GM19239 (cell line): ENCODE results near the gene SLC38A7.
"Not testable (repeated sequence)": the region's sequence is repeated elsewhere in the genome, so short reads cannot be mapped to it uniquely, and the experiment has no call there.

Source experiments
- DNase-seq: peaks from one replicate; pipeline ENCODE4 v3.0.0; 2011; ENCODE audit warnings: low spot score; ENCODE audit not compliant: insufficient read length
- FAIRE-seq: peaks from 2 replicates; lab custom pipeline; 2011; peaks lifted over from hg19 to GRCh38; lab: Jason Lieb, UNC

The SLC38A7 gene, protein sequence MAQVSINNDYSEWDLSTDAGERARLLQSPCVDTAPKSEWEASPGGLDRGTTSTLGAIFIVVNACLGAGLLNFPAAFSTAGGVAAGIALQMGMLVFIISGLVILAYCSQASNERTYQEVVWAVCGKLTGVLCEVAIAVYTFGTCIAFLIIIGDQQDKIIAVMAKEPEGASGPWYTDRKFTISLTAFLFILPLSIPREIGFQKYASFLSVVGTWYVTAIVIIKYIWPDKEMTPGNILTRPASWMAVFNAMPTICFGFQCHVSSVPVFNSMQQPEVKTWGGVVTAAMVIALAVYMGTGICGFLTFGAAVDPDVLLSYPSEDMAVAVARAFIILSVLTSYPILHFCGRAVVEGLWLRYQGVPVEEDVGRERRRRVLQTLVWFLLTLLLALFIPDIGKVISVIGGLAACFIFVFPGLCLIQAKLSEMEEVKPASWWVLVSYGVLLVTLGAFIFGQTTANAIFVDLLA

DNA sequence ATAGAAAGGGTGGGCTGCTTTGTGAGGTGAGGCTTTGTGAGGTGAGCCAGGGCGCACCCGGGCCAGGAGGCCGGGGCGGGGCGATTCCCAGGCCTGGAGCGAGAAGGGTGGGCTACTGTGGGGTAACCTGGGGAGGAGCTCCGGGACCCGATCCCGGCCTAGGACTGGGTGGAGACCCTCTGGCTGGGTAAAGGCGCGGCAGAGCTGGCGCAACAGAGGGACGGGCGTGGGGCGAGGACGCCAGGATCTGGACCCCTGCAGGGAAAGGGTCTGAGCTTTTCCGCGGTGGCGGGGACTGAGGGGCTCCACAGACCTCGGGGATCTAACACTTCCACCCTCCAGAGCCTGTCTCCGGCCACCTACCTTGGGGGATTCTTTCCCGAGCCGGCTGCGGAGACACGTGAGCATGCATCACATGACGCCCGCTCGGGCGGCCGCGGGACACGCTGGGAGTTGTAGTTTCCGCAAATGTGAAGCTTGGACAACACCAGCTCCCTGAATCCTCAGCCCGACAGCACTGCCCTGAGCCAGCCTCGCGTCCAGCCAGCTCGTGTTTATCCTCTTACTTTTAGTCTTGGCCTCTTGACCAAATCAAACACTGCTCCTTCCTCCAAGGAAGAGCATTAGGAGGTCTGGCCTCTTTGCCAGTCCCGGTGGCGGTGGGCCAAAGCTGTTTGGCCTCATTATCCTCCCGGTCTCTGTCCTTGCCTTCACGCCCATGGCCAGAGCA, at the start of gene SLC38A7:
TSS of gene SLC38A7 (minus strand) at position 417 of the 730 bp plus-strand sequence. CDS start 4,644 bp downstream, outside the sequence.
- DNase-seq (peak; percentile 92), FAIRE-seq (peak; percentile 91)

DNA sequence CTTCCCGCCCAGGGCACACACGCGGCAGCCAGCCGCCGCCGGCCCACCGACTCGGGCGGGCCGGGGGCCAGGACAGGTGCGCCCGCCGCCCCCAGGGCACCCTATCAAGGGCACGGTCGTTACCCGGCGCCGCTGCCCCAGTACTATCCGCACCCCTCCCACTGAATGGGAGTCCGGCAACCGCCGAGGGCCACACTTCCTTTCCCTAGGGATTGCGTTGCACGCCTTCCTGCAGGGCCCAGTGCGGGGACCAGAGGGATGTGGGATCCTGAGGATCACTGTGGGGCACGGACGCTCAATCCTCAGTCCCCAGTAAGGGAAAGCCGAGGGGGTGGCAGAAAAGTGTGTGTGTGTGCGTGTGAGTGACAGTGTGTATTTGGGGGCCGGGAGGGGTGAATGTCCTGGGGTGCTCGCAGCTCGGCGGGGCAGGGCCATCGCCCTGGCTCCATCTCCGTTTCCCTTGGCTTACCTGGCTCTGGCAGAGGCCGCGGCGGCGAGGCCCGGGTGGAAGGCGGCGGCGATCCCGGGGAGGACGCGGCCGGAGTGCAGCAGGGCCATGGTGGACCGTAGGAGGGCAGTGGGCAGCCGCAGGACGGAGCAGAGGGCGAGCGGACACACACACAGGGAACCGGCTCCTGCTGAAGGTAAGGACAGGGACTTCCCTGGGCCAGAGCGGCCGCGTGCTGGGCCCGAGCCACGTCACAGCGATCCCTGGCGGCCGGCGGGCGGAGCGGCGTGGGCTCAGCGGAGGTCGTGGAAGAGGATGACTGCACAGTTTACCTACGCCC, 49.3 kb upstream of the SLC38A7 start, which contains the start of gene GOT2:
TSS of gene GOT2 (minus strand) at position 646 of the 788 bp plus-strand sequence. CDS start at position 558, 88 bp downstream.
- peak; percentile 95 for FAIRE-seq
- peak; percentile 87 for DNase-seq

DNA sequence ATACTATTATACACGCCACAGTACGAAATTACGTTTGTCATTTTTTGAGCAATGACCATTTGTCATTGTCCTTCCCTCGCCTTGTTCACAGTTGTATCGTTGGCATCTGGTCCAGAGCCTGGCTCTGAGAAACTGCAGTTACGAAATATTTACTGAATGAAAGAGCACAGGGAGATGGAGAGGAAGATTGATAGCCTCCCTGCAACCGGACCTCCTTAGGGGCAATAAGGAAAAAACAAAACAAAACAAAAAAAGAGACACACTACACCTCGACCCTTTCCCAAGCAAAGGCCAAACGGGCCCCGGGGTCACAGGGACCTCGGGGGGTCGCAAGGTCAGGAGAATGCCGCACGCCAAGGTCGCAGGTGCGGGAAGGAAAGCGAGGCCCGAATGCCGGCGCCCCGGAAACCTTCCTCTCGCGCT, 48.7 kb upstream of the SLC38A7 start:
- DNase-seq (no peak), FAIRE-seq (no peak)

DNA sequence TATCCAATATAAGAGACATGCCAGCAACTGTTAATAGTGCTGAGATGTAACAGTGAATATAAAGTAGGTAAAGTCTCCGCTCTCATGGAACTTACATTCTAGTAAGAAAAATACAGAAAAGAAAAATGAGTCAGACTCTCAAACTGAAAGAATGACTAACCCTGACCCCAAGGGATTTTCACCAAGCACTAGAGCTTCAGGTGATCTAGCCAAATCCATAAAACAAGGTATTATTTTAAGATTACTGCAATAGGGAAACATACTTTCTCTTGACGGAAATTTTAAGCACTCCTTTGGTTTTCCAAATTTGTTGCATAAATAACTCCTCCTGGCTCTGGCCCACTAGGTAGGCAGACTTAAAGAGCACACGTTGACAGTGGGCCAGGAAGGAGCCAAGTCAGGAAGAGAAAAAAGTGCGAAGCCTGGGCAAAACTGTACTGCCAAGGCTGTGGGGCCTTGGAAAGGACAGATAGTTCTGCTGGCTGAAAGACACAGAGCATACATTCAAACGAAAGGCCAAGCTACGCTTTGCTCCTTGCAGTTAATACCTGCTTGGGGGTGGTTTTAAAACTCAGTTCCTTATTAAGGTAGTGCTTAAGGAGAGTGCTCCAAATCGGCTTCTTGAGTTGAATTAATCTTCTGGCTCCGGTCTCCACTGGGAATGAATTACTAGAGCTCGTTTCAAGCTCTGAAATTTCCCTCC, 48.1 kb upstream of the SLC38A7 start:
- peak; percentile 72 for FAIRE-seq

DNA sequence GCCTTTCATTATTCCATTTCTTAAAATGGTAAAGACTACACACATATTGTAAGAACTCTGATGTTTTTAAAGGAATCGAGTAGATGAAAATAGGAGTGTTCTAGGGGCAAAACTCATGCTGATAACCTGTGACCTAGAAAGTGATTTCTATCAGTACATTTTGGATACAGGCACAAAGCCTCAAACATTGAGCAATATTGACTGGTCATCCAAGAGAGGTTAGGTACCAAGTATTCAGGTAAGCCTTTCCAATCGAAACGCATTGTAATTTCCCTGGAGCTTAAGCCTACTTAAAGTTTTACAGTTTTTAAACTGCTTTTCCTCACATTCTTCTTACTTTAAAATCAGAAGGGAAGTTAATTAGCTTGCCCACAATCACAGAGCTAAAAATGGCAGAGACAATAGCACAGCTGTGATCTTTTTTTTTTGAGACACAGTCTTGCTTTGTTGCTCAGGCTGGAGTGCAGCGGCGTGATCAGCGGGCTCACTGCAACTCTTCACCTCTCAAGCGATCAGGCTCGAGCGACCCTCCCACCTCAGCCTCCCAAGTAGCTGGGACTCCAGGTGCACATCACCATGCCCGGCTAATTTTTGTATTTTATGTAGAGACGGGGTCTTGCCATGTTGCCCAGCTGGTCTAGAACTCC, 46.3 kb upstream of the SLC38A7 start:
- no peak for DNase-seq

More for the DNA sequence above, 48.1 kb upstream of the SLC38A7 start:
- DNase-seq = peak; percentile 26

DNA sequence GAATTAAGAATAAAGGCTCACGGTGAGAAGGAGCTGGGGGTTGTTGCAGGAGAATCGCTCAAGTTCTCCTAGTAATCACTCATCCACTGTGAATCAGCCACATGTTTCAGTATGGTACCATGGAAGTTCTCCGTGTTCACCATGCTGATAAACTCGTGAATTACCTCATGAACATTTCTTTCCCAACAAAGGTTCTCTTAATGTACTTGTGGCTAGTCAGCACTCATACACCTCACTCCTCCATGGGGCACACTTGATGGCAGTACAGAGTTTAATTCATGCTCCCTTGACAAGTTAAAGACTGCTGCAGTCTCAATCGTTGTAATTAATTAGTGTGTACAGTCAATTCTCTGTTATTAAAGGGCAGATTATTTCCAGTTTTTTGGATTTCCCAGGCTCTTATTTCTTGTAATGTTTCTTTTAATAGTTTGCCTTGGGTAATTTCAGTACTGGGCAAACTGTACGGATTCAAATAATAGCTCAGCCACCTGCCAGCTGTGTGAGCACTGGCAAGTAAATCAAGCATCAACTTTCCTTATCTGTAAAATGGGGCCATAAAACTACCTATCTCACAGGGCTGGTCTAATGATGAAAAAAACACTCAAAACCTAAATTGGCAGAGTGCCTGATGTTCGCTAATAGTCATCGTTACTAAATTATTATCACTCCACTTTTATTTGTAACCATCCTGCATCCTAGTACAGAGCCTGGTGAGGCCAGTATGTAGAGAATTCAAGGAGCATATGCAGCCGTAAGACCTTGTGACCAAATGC, 43.4 kb upstream of the SLC38A7 start:
- FAIRE-seq = no peak
- no peak for DNase-seq

More for the DNA sequence above, 46.3 kb upstream of the SLC38A7 start:
- FAIRE-seq = no peak

DNA sequence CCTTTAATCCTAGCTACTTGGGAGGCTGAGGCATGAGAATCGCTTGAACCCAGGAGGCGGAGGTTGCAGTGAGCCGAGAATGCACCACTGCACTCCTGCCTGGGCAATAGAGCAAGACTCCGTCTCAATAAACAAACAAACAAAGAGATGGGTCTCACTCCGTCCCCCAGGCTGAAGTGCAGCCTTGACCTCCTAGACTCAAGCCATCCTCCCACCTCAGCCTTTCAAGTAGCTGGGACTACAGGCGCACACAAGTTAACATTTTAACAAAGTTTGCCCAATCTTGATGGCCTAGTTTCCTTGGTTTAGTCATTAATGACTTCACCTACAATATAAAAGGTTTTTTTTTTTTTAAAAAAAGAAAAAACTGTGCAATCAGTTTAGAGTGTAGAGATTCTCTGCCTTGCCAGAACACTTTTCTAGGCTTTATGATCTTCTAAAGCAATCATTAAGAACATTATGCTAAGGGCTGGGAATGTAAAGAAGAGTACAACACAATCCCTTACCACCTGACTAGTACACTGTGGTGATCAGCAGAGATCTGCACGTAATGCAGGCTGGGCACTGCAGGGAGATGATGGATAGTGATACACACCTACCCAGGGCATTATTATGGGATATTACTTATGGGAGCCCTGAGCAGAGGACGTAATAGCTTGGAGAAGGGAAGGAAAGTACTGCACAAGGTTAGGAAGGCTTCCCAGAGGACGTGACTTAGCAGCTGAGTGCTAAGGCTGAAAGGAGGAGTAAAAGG, 42.6 kb upstream of the SLC38A7 start:
- FAIRE-seq (no peak), DNase-seq (no peak)

DNA sequence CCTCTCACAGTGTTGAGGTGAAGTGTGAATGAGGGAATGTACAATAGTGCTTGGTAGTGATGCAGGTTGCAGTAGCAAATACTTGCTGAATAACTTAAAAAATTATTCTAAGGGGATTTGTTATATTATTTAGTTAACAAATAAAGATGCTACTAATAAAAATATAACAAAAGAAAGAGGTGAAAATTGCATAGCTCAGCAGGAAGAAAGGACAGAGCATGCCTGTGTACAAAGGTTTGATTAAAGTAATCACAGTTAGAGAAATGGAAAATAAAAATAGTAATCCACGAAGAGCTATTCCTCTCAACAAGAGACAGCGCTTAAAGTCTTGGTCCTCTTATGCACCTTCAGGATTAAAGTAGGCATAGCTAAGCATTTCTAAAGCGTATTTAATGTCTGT, 38.5 kb upstream of the SLC38A7 start:
- FAIRE-seq (no peak), DNase-seq (no peak)

DNA sequence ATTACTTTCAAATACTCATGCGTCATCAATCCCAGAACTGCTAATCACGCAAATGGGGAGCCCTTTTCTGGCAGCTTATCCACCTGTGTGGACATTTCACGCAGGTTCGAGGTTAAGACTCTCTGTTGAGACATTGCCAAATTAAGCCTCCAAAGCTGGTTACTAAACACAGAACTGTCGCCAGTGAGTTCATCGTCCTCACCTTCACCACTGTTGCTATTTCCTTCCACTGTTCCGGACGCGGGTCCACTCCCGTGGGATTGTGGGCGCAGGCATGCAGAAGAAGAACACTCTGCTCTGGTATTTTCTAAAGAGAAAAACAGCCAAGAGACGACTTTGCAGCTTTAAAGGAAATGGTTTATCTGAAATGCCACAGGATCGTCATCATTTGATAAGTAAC, 33.4 kb upstream of the SLC38A7 start:
- no peak for DNase-seq
- no peak for FAIRE-seq

DNA sequence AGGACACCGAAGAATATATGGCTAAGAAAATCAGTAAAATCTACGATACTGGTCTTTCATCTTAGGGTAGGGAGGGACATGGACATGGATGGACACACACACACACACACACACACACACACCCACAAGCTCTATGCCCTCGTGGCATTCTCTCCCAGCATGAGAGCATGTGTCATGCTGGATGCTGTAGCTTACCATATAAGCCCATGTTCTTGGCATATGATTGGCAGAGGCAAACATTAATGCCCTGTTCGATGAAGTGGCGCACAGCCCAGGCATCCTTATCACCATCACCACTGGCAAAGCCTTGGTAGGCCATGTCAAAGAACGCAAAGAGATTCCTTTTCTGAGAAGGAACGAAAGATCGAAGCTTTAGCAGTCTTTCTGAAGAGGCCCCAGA, 31.9 kb upstream of the SLC38A7 start:
- no peak for DNase-seq

DNA sequence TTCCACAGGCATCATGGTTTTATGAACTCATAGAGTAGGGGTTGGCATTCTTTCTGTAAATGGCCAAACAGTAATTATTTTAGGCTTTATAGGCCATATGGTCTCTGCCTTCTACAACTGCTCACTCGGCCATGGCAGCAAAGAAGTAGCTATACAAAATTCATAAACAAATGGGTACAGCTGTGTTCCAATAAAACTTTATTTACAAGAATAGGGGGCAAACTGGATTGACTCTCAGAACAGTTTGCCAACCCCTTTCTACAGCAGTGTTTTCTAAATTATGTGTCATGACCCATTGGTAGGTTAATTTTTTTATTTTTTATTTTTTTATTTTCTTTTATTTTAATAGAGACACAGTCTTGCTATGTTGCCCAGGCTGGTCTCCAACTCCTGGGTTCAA, 29.2 kb upstream of the SLC38A7 start:
- FAIRE-seq (no peak), DNase-seq (no peak)

More for the DNA sequence above, 31.9 kb upstream of the SLC38A7 start:
- FAIRE-seq = no peak

DNA sequence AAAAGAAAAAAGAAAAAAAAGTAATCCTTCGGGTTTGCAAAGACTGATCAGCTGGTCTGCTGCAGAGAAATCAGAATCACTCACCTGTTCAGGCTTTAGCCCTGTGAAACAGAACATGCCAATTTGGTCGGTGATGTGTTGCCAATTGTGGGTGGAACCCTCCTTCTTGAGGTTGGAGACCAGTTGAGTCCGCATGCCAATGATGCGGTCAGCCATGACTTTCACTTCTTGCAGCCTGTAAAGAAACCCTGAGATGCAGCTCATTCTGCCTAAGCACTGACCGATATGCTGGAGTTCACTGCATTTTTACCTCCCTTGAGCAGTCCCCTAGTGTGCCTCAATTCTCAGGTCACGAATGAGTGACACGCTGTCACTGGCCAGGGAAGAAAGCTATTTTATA, 24.8 kb upstream of the SLC38A7 start:
- FAIRE-seq (no peak), DNase-seq (no peak)

DNA sequence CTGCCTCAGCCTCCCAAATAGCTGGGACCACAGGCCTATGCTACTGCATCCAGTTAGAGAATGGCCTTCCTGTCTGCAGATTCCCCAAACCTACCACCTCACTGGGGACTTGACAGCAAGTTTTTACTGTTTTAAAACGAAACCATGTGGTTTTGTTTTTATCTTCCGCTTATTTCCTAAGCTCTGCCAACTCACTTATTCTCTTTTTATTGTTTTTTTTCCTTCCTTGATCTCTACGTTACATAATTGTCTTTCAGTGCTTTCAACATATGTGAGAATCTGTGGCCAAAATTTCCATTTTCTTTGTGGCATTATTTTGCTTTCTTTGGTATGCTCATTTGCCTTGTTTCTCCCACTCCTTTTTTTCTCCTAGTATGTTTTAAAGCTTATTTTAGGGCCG, 14.6 kb upstream of the SLC38A7 start:
- FAIRE-seq (no peak), DNase-seq (no peak)

DNA sequence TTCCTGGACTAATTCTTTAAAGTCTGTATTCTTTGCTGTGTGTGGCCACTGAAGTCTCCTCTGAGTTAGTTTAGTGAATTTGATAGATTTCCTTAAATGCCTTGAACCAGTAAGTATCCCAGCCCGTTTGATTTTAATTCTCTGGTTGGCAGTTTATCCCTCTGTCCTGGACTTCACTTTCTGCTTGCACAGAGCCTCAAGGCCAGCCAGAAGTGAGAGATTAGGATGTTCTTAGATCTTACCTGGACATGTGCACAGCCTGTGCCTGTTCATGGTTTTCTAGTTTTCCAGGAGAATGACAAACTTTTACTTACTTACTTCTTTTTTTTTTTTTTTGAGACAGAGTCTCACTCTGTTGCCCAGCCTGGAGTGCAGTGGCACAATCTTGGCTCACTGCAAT, 10.8 kb upstream of the SLC38A7 start:
- DNase-seq (no peak), FAIRE-seq (no peak)

DNA sequence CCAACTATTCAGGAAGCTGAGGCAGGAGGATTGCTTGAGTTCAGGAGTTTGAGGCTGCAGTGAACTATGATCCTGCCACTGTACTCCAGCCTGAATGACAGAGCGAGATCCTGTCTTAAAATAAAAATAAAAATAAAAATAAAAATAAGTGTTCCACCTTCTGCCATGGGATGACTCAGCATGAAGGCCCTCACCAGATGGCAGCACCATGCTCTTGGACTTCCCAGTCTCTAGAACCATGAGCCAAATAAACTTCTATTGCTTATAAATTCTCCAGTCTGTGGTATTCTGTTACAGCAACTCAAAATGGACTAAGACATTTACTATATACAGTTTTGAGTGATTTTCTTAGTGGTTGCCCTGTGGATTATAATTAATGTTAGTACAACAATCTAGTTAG, 7.9 kb upstream of the SLC38A7 start:
- FAIRE-seq (no peak), DNase-seq (no peak)

DNA sequence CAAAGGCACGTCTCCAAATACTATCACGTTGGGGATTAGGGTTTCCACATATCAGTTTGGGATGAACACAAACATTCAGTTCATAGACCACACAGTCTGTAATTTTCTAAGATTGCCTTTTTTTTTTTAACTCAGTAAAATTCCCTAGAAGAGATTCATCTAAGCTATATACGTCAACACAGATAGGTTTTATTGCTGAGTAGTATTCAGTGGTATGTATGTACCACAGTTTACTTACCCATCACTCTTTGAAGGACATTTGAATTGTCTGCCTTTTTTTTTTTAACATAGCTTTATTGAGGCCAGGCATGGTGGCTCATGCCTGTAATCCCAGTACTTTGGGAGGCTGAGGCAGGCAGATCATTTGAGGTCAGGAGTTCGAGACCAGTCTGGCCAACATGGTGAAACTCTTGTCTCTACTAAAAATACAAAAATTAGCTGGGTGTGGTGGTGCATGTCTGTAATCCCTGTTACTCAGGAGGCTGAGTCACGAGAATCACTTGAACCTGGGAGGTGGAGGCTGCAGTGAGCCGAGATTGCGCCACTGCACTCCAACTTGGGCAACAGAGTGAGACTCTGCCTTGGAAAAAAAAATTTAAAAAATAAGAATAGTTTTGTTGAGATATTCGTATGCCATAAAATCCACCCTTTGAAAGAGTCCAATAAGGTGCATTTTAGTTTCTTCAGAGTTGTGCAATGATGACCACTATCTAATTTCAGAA, 2.6 kb upstream of the SLC38A7 start:
- DNase-seq, FAIRE-seq: not testable (repeated sequence)

DNA sequence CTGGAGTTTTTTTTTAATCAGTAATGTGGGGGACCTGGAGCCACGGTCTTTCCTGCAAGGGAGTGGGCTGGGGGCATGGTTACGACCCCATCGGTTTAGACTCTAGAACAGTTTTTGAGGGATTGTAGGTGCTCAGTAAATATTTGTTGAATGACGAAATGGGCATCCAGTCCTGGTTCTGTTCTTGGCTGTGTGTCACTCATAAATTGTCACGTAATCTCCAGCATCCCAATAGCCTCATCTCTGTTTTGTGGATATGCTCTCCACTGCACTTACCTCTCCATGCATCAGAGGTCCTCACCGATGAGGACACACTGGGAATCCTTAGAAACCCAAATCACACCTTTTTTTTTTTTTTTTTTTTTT, 497 bp upstream of the SLC38A7 start:
- FAIRE-seq (no peak), DNase-seq (no peak)
